Mesenchymal stem cell (in vitro differentiated cells and primary cell): ENCODE data around the gene EFHD2.
"Not testable (repeated sequence)": the region's sequence is repeated elsewhere in the genome, so short reads cannot be mapped to it uniquely, and the experiment has no call there.

ENCODE experiments used
- DNase-seq: peaks from one replicate; pipeline ENCODE4 v3.0.0-alpha.2; 2013
- H2AFZ ChIP-seq: one replicate; pipeline ENCODE4 v1.6.1; 2013; ENCODE audit warnings: low read depth, mild to moderate bottlenecking, control low read depth, inconsistent platforms, low read length, moderate library complexity
- H2AK5ac ChIP-seq: 2 replicates; pipeline ENCODE4 v1.6.1; 2013; ENCODE audit warnings: low read length, moderate library complexity, mild to moderate bottlenecking, inconsistent platforms; ENCODE audit not compliant: severe bottlenecking
- H2BK120ac ChIP-seq: one replicate; pipeline ENCODE4 v1.6.1; 2013; ENCODE audit warnings: low read depth, mild to moderate bottlenecking, inconsistent platforms, low read length, moderate library complexity
- H2BK12ac ChIP-seq, 2 experiments: one replicate each; pipeline ENCODE4 v1.6.1; 2013; ENCODE audit warnings: inconsistent platforms in 2 of 2, low read length in 2 of 2, mild to moderate bottlenecking in 2 of 2, moderate library complexity in 2 of 2, control low read depth in 1 of 2
- H2BK15ac ChIP-seq: one replicate; pipeline ENCODE4 v1.6.1; 2013; ENCODE audit warnings: mild to moderate bottlenecking, low read depth, inconsistent platforms; ENCODE audit not compliant: poor library complexity, severe bottlenecking
- H2BK5ac ChIP-seq: 2 replicates; pipeline ENCODE4 v1.6.1; 2013; ENCODE audit warnings: low read depth, mild to moderate bottlenecking, low read length, control low read depth, inconsistent platforms; ENCODE audit not compliant: poor library complexity, severe bottlenecking
- H3K14ac ChIP-seq, 2 experiments: one replicate each; pipeline ENCODE4 v1.6.1; 2013; ENCODE audit warnings: inconsistent platforms in 2 of 2, low read length in 2 of 2, control low read depth in 1 of 2, mild to moderate bottlenecking in 1 of 2, moderate library complexity in 1 of 2
- H3K18ac ChIP-seq, 2 experiments: one replicate each; pipeline ENCODE4 v1.6.1; 2013; ENCODE audit warnings: inconsistent platforms in 2 of 2, low read length in 2 of 2, control low read depth in 1 of 2, low read depth in 1 of 2, mild to moderate bottlenecking in 1 of 2
- H3K23ac ChIP-seq, 2 experiments: one replicate each; pipeline ENCODE4 v1.6.1; 2013; ENCODE audit warnings: inconsistent platforms in 2 of 2, low read length in 2 of 2, mild to moderate bottlenecking in 2 of 2, moderate library complexity in 2 of 2, control low read depth in 1 of 2
- H3K27ac ChIP-seq: 2 replicates; pipeline ENCODE4 v1.5.1; 2013; ENCODE audit warnings: mild to moderate bottlenecking, moderate library complexity, low read length, control low read depth, inconsistent platforms; ENCODE audit not compliant: poor library complexity, severe bottlenecking
- H3K27me3 ChIP-seq, 2 experiments: 2 replicates each; pipeline versions ENCODE4 v1.6.1 to v1.7.0; 2013; ENCODE audit warnings: low read length in 2 of 2, mild to moderate bottlenecking in 2 of 2, moderate library complexity in 2 of 2, control low read depth in 1 of 2, inconsistent platforms in 1 of 2; ENCODE audit not compliant: control insufficient read depth in 1 of 2, insufficient read depth in 1 of 2
- H3K36me3 ChIP-seq, 2 experiments: 2 replicates each; pipeline versions ENCODE4 v1.6.1 to v1.7.0; 2013; ENCODE audit warnings: low read length in 2 of 2, control low read depth in 1 of 2, inconsistent platforms in 1 of 2, low read depth in 1 of 2, mild to moderate bottlenecking in 1 of 2; ENCODE audit not compliant: insufficient read depth in 2 of 2, control insufficient read depth in 1 of 2
- H3K4ac ChIP-seq, 2 experiments: one replicate each; pipeline ENCODE4 v1.6.1; 2013; ENCODE audit warnings: inconsistent platforms in 2 of 2, low read length in 2 of 2, mild to moderate bottlenecking in 2 of 2, moderate library complexity in 2 of 2, control low read depth in 1 of 2, low read depth in 1 of 2
- H3K4me1 ChIP-seq: 2 replicates; pipeline ENCODE4 v1.6.1; 2013; ENCODE audit warnings: low read depth, low read length, control low read depth; ENCODE audit not compliant: control insufficient read depth, insufficient read depth
- H3K4me2 ChIP-seq: 2 replicates; pipeline ENCODE4 v1.6.1; 2013; ENCODE audit warnings: low read length, mild to moderate bottlenecking, inconsistent platforms; ENCODE audit not compliant: poor library complexity, severe bottlenecking
- H3K4me3 ChIP-seq, 2 experiments: 2 replicates each; pipeline versions ENCODE4 v1.5.1 to v1.7.0; 2013; ENCODE audit warnings: low read length in 2 of 2, mild to moderate bottlenecking in 2 of 2, control low read depth in 1 of 2, low read depth in 1 of 2; ENCODE audit not compliant: insufficient read depth in 1 of 2
- H3K79me1 ChIP-seq: replicated peaks from 2 replicates; pipeline ENCODE4 v1.6.1; 2013; ENCODE audit warnings: mild to moderate bottlenecking, control low read depth, low read length, inconsistent platforms; ENCODE audit not compliant: poor library complexity, severe bottlenecking
- H3K9ac ChIP-seq: 2 replicates; pipeline ENCODE4 v1.7.0; 2013; ENCODE audit warnings: mild to moderate bottlenecking, low read length, moderate library complexity
- H3K9me3 ChIP-seq: 2 replicates; pipeline ENCODE4 v1.7.0; 2013; ENCODE audit warnings: mild to moderate bottlenecking, low read length; ENCODE audit not compliant: control insufficient read depth
- H4K8ac ChIP-seq: one replicate; pipeline ENCODE4 v1.6.1; 2013; ENCODE audit warnings: inconsistent platforms, mild to moderate bottlenecking, low read length, moderate library complexity
- H4K91ac ChIP-seq: one replicate; pipeline ENCODE4 v1.6.1; 2013; ENCODE audit warnings: mild to moderate bottlenecking, low read length, inconsistent platforms
- WGBS: methylation state at CpG from one replicate; pipeline ENCODE4 v1.1.7; 2013; ENCODE audit warnings: mixed read lengths; 5-methylcytosine and 5-hydroxymethylcytosine counted together

EFHD2 gene

DNA sequence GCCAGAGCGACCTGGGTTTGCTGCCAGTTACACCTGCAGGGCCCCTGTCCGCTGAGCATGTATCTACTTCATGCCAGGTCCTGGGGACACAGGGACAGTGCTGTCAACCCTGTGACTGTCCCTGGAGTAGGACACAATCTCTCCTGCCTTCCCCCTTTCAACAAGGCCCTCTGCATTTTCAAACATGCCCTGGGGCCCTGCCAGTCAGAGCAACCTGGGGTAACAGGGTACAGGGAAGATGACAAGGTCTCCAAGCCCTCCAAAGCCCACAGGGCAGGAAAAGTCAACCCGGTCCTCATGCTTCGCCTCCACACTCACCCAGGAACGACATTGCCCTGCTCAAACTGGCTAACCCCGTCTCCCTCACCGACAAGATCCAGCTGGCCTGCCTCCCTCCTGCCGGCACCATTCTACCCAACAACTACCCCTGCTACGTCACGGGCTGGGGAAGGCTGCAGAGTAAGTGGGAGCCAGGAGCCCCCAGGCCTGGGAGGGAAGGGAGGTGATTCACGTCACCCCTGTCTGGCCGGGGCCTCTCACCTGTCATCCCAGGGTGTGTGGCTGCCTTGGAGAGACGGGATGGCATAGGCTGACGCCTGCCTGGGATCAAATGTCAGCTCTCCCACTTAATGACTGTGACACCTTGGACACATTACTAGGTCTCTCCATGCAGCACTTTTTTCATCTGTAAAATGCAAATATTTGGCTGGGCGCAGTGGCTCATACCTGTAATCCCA, 53.5 kb downstream of the EFHD2 start:
- WGBS: 91% methylated on average over 5 of the region's 15 CpGs
- H2AK5ac ChIP-seq, H2BK12ac ChIP-seq, H3K14ac ChIP-seq, H3K23ac ChIP-seq, H3K4me2 ChIP-seq, H2BK5ac ChIP-seq, H4K8ac ChIP-seq, H3K9ac ChIP-seq, H3K4ac ChIP-seq, H3K79me1 ChIP-seq, H3K4me3 ChIP-seq, H3K18ac ChIP-seq, H3K4me1 ChIP-seq, DNase-seq, H2BK120ac ChIP-seq, H4K91ac ChIP-seq, H3K36me3 ChIP-seq, H2AFZ ChIP-seq, H3K27ac ChIP-seq, H3K9me3 ChIP-seq, H2BK15ac ChIP-seq: not testable (repeated sequence)
- peaks cover 0 to 13% of the 10 kb centered on the region in 2 experiments for H3K27me3 ChIP-seq

GRCh38 chr1:15463926-15464322, 54.2 kb downstream of the EFHD2 start:
- not testable (repeated sequence) for H2BK5ac ChIP-seq, H3K18ac ChIP-seq, H2BK12ac ChIP-seq, H3K9ac ChIP-seq, H4K91ac ChIP-seq, H2AK5ac ChIP-seq, DNase-seq, H3K14ac ChIP-seq, H4K8ac ChIP-seq, H3K36me3 ChIP-seq, H2BK15ac ChIP-seq, H3K4me2 ChIP-seq, H3K4me1 ChIP-seq, H2BK120ac ChIP-seq, H3K4ac ChIP-seq, H3K9me3 ChIP-seq, H3K79me1 ChIP-seq, H3K4me3 ChIP-seq, H3K27ac ChIP-seq, H2AFZ ChIP-seq, H3K23ac ChIP-seq
- H3K27me3 ChIP-seq: peaks cover 0 to 13% of the 10 kb centered on the region in 2 experiments
- 83% methylated on average over 2 of the region's 5 CpGs for WGBS

GRCh38 chr1:15465674-15466073, 56.0 kb downstream of the EFHD2 start:
- Histone ChIP-seq H3K9ac (no peak overlapping the region), H3K4me1 (no peaks in the 10 kb centered on the region), H2AFZ (no peak overlapping the region), H2BK12ac (no peak overlapping the region), H2BK5ac (no peak overlapping the region), H4K8ac (no peak overlapping the region), H2BK15ac (no peak overlapping the region), H3K36me3 (no peaks in the 10 kb centered on the region), H3K4me2 (no peak overlapping the region), H3K27ac (no peak overlapping the region), H2BK120ac (no peak overlapping the region), H3K79me1 (no peaks in the 10 kb centered on the region), H3K4me3 (no peak overlapping the region), H2AK5ac (no peak overlapping the region), H3K14ac (no peak overlapping the region), H4K91ac (no peak overlapping the region), H3K4ac (no peak overlapping the region), H3K27me3 (peaks cover 0 to 17% of the 10 kb centered on the region in 2 experiments), H3K18ac (no peak overlapping the region), H3K9me3 (no peaks in the 10 kb centered on the region), H3K23ac (no peak overlapping the region)
- WGBS: 89% methylated on average over 7 of the region's 7 CpGs
- no peak for DNase-seq

GRCh38 chr1:15466955-15467625, 57.4 kb downstream of the EFHD2 start:
- H3K18ac ChIP-seq, H2AK5ac ChIP-seq, H3K4me3 ChIP-seq, H2BK12ac ChIP-seq, H3K4me1 ChIP-seq, H3K36me3 ChIP-seq, H4K91ac ChIP-seq, H3K27ac ChIP-seq, H4K8ac ChIP-seq, H2AFZ ChIP-seq, H3K9me3 ChIP-seq, H2BK120ac ChIP-seq, H3K14ac ChIP-seq, H3K4ac ChIP-seq, H3K23ac ChIP-seq, H3K9ac ChIP-seq, H2BK15ac ChIP-seq, H3K4me2 ChIP-seq, DNase-seq, H3K79me1 ChIP-seq, H2BK5ac ChIP-seq: not testable (repeated sequence)
- H3K27me3 ChIP-seq: peaks cover 0 to 17% of the 10 kb centered on the region in 2 experiments
- whole genome bisulfite sequencing: 93% methylated on average over 19 of the region's 22 CpGs
